Panc1 (cell line): ENCODE data around the gene BORCS8.

ENCODE experiments used
- CTCF ChIP-seq: fragments of 450-650 bp; IDR thresholded peaks from 2 replicates; pipeline ENCODE4 v1.5.1; 2017; ENCODE audit warnings: mild to moderate bottlenecking
- POLR2AphosphoS5 ChIP-seq: IDR thresholded peaks from 2 replicates; pipeline ENCODE4 v1.6.1; 2012; ENCODE audit warnings: mild to moderate bottlenecking, low read depth, low read length, moderate library complexity
- REST ChIP-seq, 2 experiments: IDR thresholded peaks; 2 replicates each; pipeline ENCODE4 v1.6.1; 2011 to 2012; ENCODE audit warnings: low read depth in 2 of 2, control low read depth in 1 of 2, low read length in 1 of 2, mild to moderate bottlenecking in 1 of 2, moderate library complexity in 1 of 2; ENCODE audit not compliant: insufficient read depth in 1 of 2

- no peak for TF ChIP-seq CTCF
- TF ChIP-seq POLR2AphosphoS5: no peak
- TF ChIP-seq REST (IDR thresholded peaks at IDR 0.05; ENCODE audit: insufficient read depth in 1 of 2, low read depth in 2 of 2, low read length in 1 of 2): no peak
Observed at GRCh38 chr19:19213426-19214158, 21.6 kb upstream of the BORCS8 start.
